OCI-LY1 (cell line): ENCODE results near the gene POU2F1.

Source experiments
- H2AFZ ChIP-seq: fragments of 200-600 bp; sonication (generic), shearing (Covaris generic); 2 replicates; pipeline ENCODE4 v1.6.0; 2014; ENCODE audit warnings: antibody characterized with exemption, mild to moderate bottlenecking, low read length
- H3F3A ChIP-seq: fragments of 200-600 bp; sonication (generic), shearing (Covaris generic); 2 replicates; pipeline ENCODE4 v1.6.0; 2014; ENCODE audit warnings: mild to moderate bottlenecking, antibody characterized with exemption, low read length, moderate library complexity; ENCODE audit not compliant: insufficient read depth
- H3K27ac ChIP-seq: fragments of 200-600 bp; sonication (generic); 2 replicates; pipeline ENCODE4 v1.5.1; 2014; ENCODE audit warnings: low read length, mixed run types, mild to moderate bottlenecking, low read depth; ENCODE audit not compliant: poor library complexity, severe bottlenecking
- H3K27me3 ChIP-seq: fragments of 200-600 bp; sonication (generic); 2 replicates; pipeline ENCODE4 v1.6.0; 2014; ENCODE audit warnings: antibody characterized with exemption, mild to moderate bottlenecking, low read length, moderate library complexity; ENCODE audit not compliant: insufficient read depth
- H3K36me3 ChIP-seq: fragments of 200-600 bp; sonication (generic); 2 replicates; pipeline ENCODE4 v1.6.1; 2014; ENCODE audit warnings: mild to moderate bottlenecking, antibody characterized with exemption, low read length, moderate library complexity, mixed read lengths; ENCODE audit not compliant: insufficient read depth
- H3K4me1 ChIP-seq: fragments of 200-600 bp; sonication (generic); 2 replicates; pipeline ENCODE4 v1.5.1; 2014; ENCODE audit warnings: mild to moderate bottlenecking, low read length, moderate library complexity; ENCODE audit not compliant: insufficient read depth, severe bottlenecking
- H3K4me2 ChIP-seq: fragments of 200-600 bp; sonication (generic), shearing (Covaris generic); 2 replicates; pipeline ENCODE4 v1.6.1; 2014; ENCODE audit warnings: low read length
- H3K4me3 ChIP-seq: fragments of 200-600 bp; sonication (generic); 2 replicates; pipeline ENCODE4 v1.5.1; 2014; ENCODE audit warnings: low read length, low read depth, mild to moderate bottlenecking, mixed read lengths; ENCODE audit not compliant: poor library complexity, severe bottlenecking
- H3K79me2 ChIP-seq: fragments of 200-600 bp; shearing (Covaris generic); 2 replicates; pipeline ENCODE4 v1.6.1; 2016; ENCODE audit warnings: mixed run types, low read length, mixed read lengths; ENCODE audit not compliant: insufficient read depth
- H3K9ac ChIP-seq: fragments of 200-600 bp; sonication (generic), shearing (Covaris generic); 2 replicates; pipeline ENCODE4 v1.6.1; 2014; ENCODE audit warnings: mild to moderate bottlenecking, low read length, mixed read lengths
- H3K9me2 ChIP-seq: fragments of 200-600 bp; sonication (generic), shearing (Covaris generic); 2 replicates; pipeline ENCODE4 v1.6.1; 2014; ENCODE audit warnings: low read depth, mild to moderate bottlenecking, low read length, mixed read lengths
- H3K9me3 ChIP-seq: fragments of 200-600 bp; shearing (Covaris generic); 2 replicates; pipeline ENCODE4 v1.6.1; 2014; ENCODE audit warnings: low read length, mixed read lengths
- H4K20me1 ChIP-seq: fragments of 200-600 bp; sonication (generic), shearing (Covaris generic); 2 replicates; pipeline ENCODE4 v1.6.0; 2016; ENCODE audit warnings: mild to moderate bottlenecking, low read length; ENCODE audit not compliant: insufficient read depth
- EZH2 ChIP-seq: fragments of 200-600 bp; sonication (generic), shearing (Covaris generic); IDR thresholded peaks from 2 replicates; pipeline ENCODE4 v1.8.0; 2017; ENCODE audit warnings: borderline replicate concordance, mixed run types, mild to moderate bottlenecking, antibody characterized with exemption, low read length, moderate library complexity, mixed read lengths
- TF ChIP-seq, protein P1 (sequence below): fragments of 200-600 bp; sonication (generic), shearing (Covaris generic); IDR thresholded peaks from 2 replicates; pipeline ENCODE4 v1.5.1; 2017; ENCODE audit warnings: mild to moderate bottlenecking, antibody characterized with exemption, low read length, moderate library complexity, mixed read lengths

Gene POU2F1

DNA sequence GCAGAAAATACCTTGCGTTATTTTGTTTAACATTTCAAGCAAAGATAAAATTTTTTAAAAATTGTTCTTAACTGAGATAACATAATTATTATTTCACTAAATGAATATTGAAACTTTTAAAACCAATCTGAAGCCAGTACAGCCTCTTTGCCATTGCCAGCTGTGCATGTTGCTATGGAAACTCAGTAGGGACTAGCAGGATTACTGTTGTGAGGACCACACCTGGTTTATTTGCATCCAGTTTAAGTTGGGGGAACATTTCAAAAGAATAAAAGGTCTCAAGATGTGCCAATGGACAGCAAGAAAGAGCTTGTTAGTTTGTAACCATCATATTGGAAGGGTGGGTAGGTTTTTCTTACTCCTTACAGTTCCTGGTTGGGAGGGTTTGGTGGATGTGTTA is 80.7 kb downstream of the POU2F1 start:
- H3K27me3 ChIP-seq: no peaks in the 10 kb centered on the region
- H3F3A ChIP-seq: no peaks in the 10 kb centered on the region
- H3K9ac ChIP-seq: peak overlapping the region; percentile 20
- peaks cover 70% of the 10 kb centered on the region for H3K4me1 ChIP-seq
- no peaks in the 10 kb centered on the region for H3K9me2 ChIP-seq
- peak overlapping the region; percentile 80 for H3K27ac ChIP-seq
- H3K36me3 ChIP-seq: no peaks in the 10 kb centered on the region
- TF ChIP-seq, protein P1, sequence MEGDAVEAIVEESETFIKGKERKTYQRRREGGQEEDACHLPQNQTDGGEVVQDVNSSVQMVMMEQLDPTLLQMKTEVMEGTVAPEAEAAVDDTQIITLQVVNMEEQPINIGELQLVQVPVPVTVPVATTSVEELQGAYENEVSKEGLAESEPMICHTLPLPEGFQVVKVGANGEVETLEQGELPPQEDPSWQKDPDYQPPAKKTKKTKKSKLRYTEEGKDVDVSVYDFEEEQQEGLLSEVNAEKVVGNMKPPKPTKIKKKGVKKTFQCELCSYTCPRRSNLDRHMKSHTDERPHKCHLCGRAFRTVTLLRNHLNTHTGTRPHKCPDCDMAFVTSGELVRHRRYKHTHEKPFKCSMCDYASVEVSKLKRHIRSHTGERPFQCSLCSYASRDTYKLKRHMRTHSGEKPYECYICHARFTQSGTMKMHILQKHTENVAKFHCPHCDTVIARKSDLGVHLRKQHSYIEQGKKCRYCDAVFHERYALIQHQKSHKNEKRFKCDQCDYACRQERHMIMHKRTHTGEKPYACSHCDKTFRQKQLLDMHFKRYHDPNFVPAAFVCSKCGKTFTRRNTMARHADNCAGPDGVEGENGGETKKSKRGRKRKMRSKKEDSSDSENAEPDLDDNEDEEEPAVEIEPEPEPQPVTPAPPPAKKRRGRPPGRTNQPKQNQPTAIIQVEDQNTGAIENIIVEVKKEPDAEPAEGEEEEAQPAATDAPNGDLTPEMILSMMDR: no peak
- TF ChIP-seq EZH2: no peak
- H3K4me2 ChIP-seq: peak overlapping the region; percentile 56
- no peak overlapping the region for H2AFZ ChIP-seq
- peak overlapping the region; percentile 49 for H3K4me3 ChIP-seq
- no peaks in the 10 kb centered on the region for H4K20me1 ChIP-seq
- H3K9me3 ChIP-seq: no peaks in the 10 kb centered on the region
- no peaks in the 10 kb centered on the region; the same call in 1 of the 2 replicates for H3K79me2 ChIP-seq

DNA sequence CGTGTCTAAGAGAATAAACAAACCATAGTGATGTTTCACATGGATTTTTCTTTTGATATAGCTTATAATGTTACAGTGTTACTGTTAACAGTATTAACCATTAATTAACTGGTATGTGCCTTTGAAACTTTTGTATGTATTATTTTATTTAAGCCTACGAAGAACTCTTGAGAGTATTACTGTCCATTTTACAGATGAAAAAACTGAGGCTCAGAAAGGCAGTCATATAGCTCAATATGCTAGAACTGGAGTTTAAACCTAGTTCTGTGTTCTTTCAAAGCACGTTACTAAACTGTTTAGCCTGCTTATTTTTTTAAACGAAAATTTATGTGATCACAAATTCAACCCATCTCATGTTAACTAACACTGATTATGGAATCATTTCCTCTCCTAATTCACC is 83.5 kb downstream of the POU2F1 start:
- Histone ChIP-seq H4K20me1 (no peaks in the 10 kb centered on the region), H3K36me3 (no peaks in the 10 kb centered on the region), H3K9ac (no peak overlapping the region), H3K4me3 (no peak overlapping the region), H3K9me3 (no peaks in the 10 kb centered on the region), H3K9me2 (no peaks in the 10 kb centered on the region), H3K4me1 (peaks cover 78% of the 10 kb centered on the region), H3F3A (no peaks in the 10 kb centered on the region), H3K27ac (peak overlapping the region; percentile 9), H3K27me3 (no peaks in the 10 kb centered on the region), H3K79me2 (no peaks in the 10 kb centered on the region), H3K4me2 (no peak overlapping the region), H2AFZ (no peak overlapping the region)
- TF ChIP-seq, protein P1: no peak
- TF ChIP-seq EZH2: no peak

DNA sequence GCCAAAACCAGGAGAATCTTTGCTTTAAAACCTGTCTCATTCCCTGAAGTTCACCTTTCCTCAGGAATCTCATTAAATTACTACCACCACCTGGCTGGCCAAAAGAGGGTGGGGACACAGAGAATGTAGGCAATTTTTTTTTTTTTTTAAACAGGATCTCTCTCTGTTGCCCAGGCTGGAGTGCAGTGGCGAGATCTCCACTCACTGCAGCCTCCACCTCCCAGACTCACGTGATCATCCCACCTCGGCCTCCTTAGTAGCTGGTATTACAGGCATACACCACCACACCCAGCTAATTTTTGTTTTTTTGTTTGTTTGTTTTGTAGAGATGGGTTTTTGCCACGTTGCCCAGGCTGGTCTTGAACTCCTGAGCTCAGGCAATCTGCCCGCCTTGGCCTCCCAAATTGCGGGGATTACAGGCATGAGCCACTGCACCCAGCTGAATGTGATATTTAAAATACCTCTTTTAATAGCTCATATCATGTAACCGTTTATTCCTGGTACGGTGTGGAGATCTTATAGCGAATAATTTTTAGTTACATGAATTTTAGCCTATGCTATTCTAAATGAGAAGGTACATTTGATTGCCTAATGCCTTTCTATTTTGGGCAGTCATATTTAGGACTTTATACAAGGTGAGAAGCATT is 84.5 kb downstream of the POU2F1 start:
- no peak overlapping the region for H2AFZ ChIP-seq
- H3K4me3 ChIP-seq: no peak overlapping the region
- no peak overlapping the region for H3K9ac ChIP-seq
- H4K20me1 ChIP-seq: no peaks in the 10 kb centered on the region
- H3K79me2 ChIP-seq: no peaks in the 10 kb centered on the region
- TF ChIP-seq EZH2: no peak
- TF ChIP-seq, protein P1: no peak
- H3K9me3 ChIP-seq: no peaks in the 10 kb centered on the region
- no peak overlapping the region; the same call in 1 of the 2 replicates for H3K4me2 ChIP-seq
- H3K9me2 ChIP-seq: no peaks in the 10 kb centered on the region
- H3K4me1 ChIP-seq: peaks cover 78% of the 10 kb centered on the region
- H3F3A ChIP-seq: no peaks in the 10 kb centered on the region
- H3K36me3 ChIP-seq: no peaks in the 10 kb centered on the region
- no peaks in the 10 kb centered on the region for H3K27me3 ChIP-seq
- peak overlapping the region; percentile 33 for H3K27ac ChIP-seq
